Measurements from ENCODE around the gene TMEM247.

GRCh38 chr2:46485002-46485401, 5.6 kb downstream of the TMEM247 start:
- no peak for TF ChIP-seq CTCF (IDR thresholded peaks at IDR 0.05; ENCODE audit: poor library complexity)
- TF ChIP-seq EZH2 (IDR thresholded peaks at IDR 0.05; ENCODE audit: borderline replicate concordance), result no peak
- no peak for TF ChIP-seq EZH2phosphoT487 (IDR thresholded peaks at IDR 0.05; ENCODE audit: low read depth, severe bottlenecking, unreplicated experiment)
